ENCODE results near the gene SEPSECS. TPM values are rescaled to one million over a fixed set of nuclear protein-coding genes. Genes with fewer than 3 reads are reported as not detected.
A peak's percentile ranks its signal among the peaks of the same experiment; 100 is the strongest.

SEPSECS gene
- total RNA-seq (2014; rRNA removed; shearing (Covaris generic)): 7.3 and 7.6 TPM in 2 replicates

- Histone ChIP-seq H3K4me1 (no peaks in the 10 kb centered on the region; the same call in 1 of the 2 replicates), H3K9me3 (replicated peaks) (no peaks in the 10 kb centered on the region), H3K36me3 (no peaks in the 10 kb centered on the region), H3K4me3 (peak within 1 kb of the TSS; percentile 92), H3K27ac (peak within 1 kb of the TSS; percentile 86), H3K27me3 (no peaks in the 10 kb centered on the region)
- DNase-seq: peak; percentile 97 to 98
Measured at GRCh38 chr4:25159837-25160713, at the start of gene SEPSECS. TSS of gene SEPSECS (minus strand) at chr4:25160449. CDS start at chr4:25160369, 80 bp downstream.

GRCh38 chr4:25209702-25210101 lies 49.5 kb upstream of the SEPSECS start:
- Histone ChIP-seq H3K9me3 (replicated peaks) (no peaks in the 10 kb centered on the region), H3K4me3 (no peak overlapping the region), H3K27me3 (no peaks in the 10 kb centered on the region), H3K4me1 (no peaks in the 10 kb centered on the region), H3K27ac (no peak overlapping the region), H3K36me3 (no peaks in the 10 kb centered on the region)
- DNase-seq: no peak

GRCh38 chr4:25207997-25208396 lies 47.7 kb upstream of the SEPSECS start:
- H3K4me3 ChIP-seq: no peak overlapping the region
- no peaks in the 10 kb centered on the region for H3K27me3 ChIP-seq
- no peak for DNase-seq
- no peaks in the 10 kb centered on the region for H3K4me1 ChIP-seq
- H3K36me3 ChIP-seq: no peaks in the 10 kb centered on the region
- no peaks in the 10 kb centered on the region for H3K9me3 ChIP-seq (replicated peaks)
- H3K27ac ChIP-seq: no peak overlapping the region

GRCh38 chr4:25198713-25199112 lies 38.5 kb upstream of the SEPSECS start:
- H3K4me3 ChIP-seq: no peak overlapping the region
- H3K36me3 ChIP-seq: no peaks in the 10 kb centered on the region
- no peak overlapping the region for H3K27ac ChIP-seq
- no peak for DNase-seq
- H3K4me1 ChIP-seq: no peaks in the 10 kb centered on the region
- no peaks in the 10 kb centered on the region for H3K9me3 ChIP-seq (replicated peaks)
- H3K27me3 ChIP-seq: no peaks in the 10 kb centered on the region

- Histone ChIP-seq H3K36me3 (no peaks in the 10 kb centered on the region), H3K27ac (no peak overlapping the region), H3K27me3 (no peaks in the 10 kb centered on the region), H3K9me3 (replicated peaks) (no peaks in the 10 kb centered on the region), H3K4me1 (no peaks in the 10 kb centered on the region), H3K4me3 (no peak overlapping the region)
- no peak for DNase-seq
Measured at GRCh38 chr4:25190407-25190806, 30.2 kb upstream of the SEPSECS start.

GRCh38 chr4:25184056-25184455 lies 23.8 kb upstream of the SEPSECS start:
- Histone ChIP-seq H3K27ac (0 out of 2 replicates have a peak overlapping the region, but pooled peaks have one; percentile 2), H3K36me3 (no peaks in the 10 kb centered on the region), H3K27me3 (no peaks in the 10 kb centered on the region), H3K9me3 (replicated peaks) (no peaks in the 10 kb centered on the region), H3K4me1 (peaks cover 7% of the 10 kb centered on the region), H3K4me3 (no peak overlapping the region)
- DNase-seq: peak; percentile 23 to 26

- H3K27me3 ChIP-seq: no peaks in the 10 kb centered on the region
Measured at GRCh38 chr4:25182937-25183336, 22.7 kb upstream of the SEPSECS start.

GRCh38 chr4:25180524-25181131 lies 20.4 kb upstream of the SEPSECS start:
- no peaks in the 10 kb centered on the region for H3K36me3 ChIP-seq
- H3K4me3 ChIP-seq: no peak overlapping the region
- H3K4me1 ChIP-seq: peaks cover 7% of the 10 kb centered on the region
- no peaks in the 10 kb centered on the region for H3K27me3 ChIP-seq
- DNase-seq: peak; percentile 53 to 74
- H3K27ac ChIP-seq: no peak overlapping the region
- H3K9me3 ChIP-seq (replicated peaks): no peaks in the 10 kb centered on the region

More at GRCh38 chr4:25182937-25183336, 22.7 kb upstream of the SEPSECS start:
- peaks cover 7% of the 10 kb centered on the region for H3K4me1 ChIP-seq
- H3K9me3 ChIP-seq (replicated peaks): no peaks in the 10 kb centered on the region
- H3K4me3 ChIP-seq: no peak overlapping the region
- H3K27ac ChIP-seq: no peak overlapping the region
- H3K36me3 ChIP-seq: no peaks in the 10 kb centered on the region
- peak in 1 of 2 experiments; percentile 33 for DNase-seq

GRCh38 chr4:25178838-25179261 lies 18.6 kb upstream of the SEPSECS start:
- no peaks in the 10 kb centered on the region for H3K27me3 ChIP-seq
- H3K27ac ChIP-seq: no peak overlapping the region
- no peaks in the 10 kb centered on the region for H3K9me3 ChIP-seq (replicated peaks)
- no peaks in the 10 kb centered on the region for H3K36me3 ChIP-seq
- H3K4me1 ChIP-seq: peaks cover 6% of the 10 kb centered on the region
- no peak overlapping the region for H3K4me3 ChIP-seq
- DNase-seq: no peak

- no peak overlapping the region for H3K27ac ChIP-seq
- no peaks in the 10 kb centered on the region for H3K9me3 ChIP-seq (replicated peaks)
- peaks cover 20% of the 10 kb centered on the region for H3K4me1 ChIP-seq
- H3K36me3 ChIP-seq: no peaks in the 10 kb centered on the region
- DNase-seq: no peak
- H3K4me3 ChIP-seq: no peak overlapping the region
- H3K27me3 ChIP-seq: no peaks in the 10 kb centered on the region
Measured at GRCh38 chr4:25177147-25177546, 16.9 kb upstream of the SEPSECS start.

GRCh38 chr4:25174674-25175073 lies 14.4 kb upstream of the SEPSECS start:
- Histone ChIP-seq H3K27ac (no peak overlapping the region), H3K36me3 (no peaks in the 10 kb centered on the region), H3K9me3 (replicated peaks) (no peaks in the 10 kb centered on the region), H3K27me3 (no peaks in the 10 kb centered on the region), H3K4me1 (peaks cover 20% of the 10 kb centered on the region), H3K4me3 (no peak overlapping the region)
- no peak for DNase-seq

GRCh38 chr4:25172961-25173915 lies 13.0 kb upstream of the SEPSECS start:
- H3K4me1 ChIP-seq: peaks cover 20% of the 10 kb centered on the region
- H3K36me3 ChIP-seq: no peaks in the 10 kb centered on the region
- DNase-seq: peak; percentile 67 to 82
- no peaks in the 10 kb centered on the region for H3K27me3 ChIP-seq
- H3K4me3 ChIP-seq: no peak overlapping the region
- peak overlapping the region; percentile 49 for H3K27ac ChIP-seq
- no peaks in the 10 kb centered on the region for H3K9me3 ChIP-seq (replicated peaks)

- Histone ChIP-seq H3K27me3 (no peaks in the 10 kb centered on the region), H3K36me3 (no peaks in the 10 kb centered on the region; the same call in 1 of the 2 replicates), H3K9me3 (replicated peaks) (no peaks in the 10 kb centered on the region), H3K4me3 (no peak overlapping the region), H3K27ac (no peak overlapping the region), H3K4me1 (peaks cover 20% of the 10 kb centered on the region)
- DNase-seq: no peak
Measured at GRCh38 chr4:25171201-25171865, 11.1 kb upstream of the SEPSECS start.

- Histone ChIP-seq H3K36me3 (no peaks in the 10 kb centered on the region; the same call in 1 of the 2 replicates), H3K27ac (no peak overlapping the region), H3K27me3 (no peaks in the 10 kb centered on the region), H3K4me3 (no peak overlapping the region), H3K4me1 (peaks cover 17% of the 10 kb centered on the region), H3K9me3 (replicated peaks) (no peaks in the 10 kb centered on the region)
- DNase-seq: no peak
Measured at GRCh38 chr4:25169446-25169845, 9.2 kb upstream of the SEPSECS start.

All from SJCRH30 (cell line).